IMR-90 (cell line): ENCODE data around the gene VWCE. TPM values are rescaled to one million over a fixed set of nuclear protein-coding genes. Genes with fewer than 3 reads are reported as not detected.
"Not testable (repeated sequence)": the region's sequence is repeated elsewhere in the genome, so short reads cannot be mapped to it uniquely, and the experiment has no call there.

ENCODE experiments used
- ATAC-seq: fragments of 200-7000 bp; cut with Tn5 transposase; 2 replicates; pipeline ENCODE4 v1.9.1; 2020; ENCODE audit warnings: low read depth, mild to moderate bottlenecking, moderate library complexity
- BruUV-seq: library from RNA; stranded (reverse); fragments of 400-500 nt; replicated peaks from 2 replicates; lab custom pipeline; 2021; lab: Mats Ljungman, UMichigan
- CTCF ChIA-PET: fragments of 300-600 bp; formaldehyde crosslinking; extraction: SDS; loops from one replicate; lab custom pipeline; 2021; ENCODE audit warnings: antibody characterized with exemption; lab: Yijun Ruan, JAX
- POLR2A ChIA-PET: fragments of 300-600 bp; sonication (Branson Sonifier 250); formaldehyde crosslinking; loops from one replicate; lab custom pipeline; 2022; ENCODE audit warnings: antibody characterized with exemption; ENCODE audit not compliant: unreplicated experiment; lab: Charles Lee
- DNase-seq: peaks from one replicate; pipeline ENCODE4 v3.0.0; 2013
- H2AFZ ChIP-seq: replicated peaks from 2 replicates; pipeline ENCODE3; 2013; ENCODE audit warnings: low read length, mild to moderate bottlenecking; ENCODE audit not compliant: poor library complexity
- H2AK5ac ChIP-seq: 2 replicates; pipeline ENCODE4 v1.6.1; 2013; ENCODE audit warnings: low read depth, low read length, inconsistent platforms
- H2AK9ac ChIP-seq: replicated peaks from 2 replicates; pipeline ENCODE3; 2013; ENCODE audit warnings: mild to moderate bottlenecking, low read depth, low read length, moderate library complexity; ENCODE audit not compliant: poor library complexity
- H2BK120ac ChIP-seq: 2 replicates; pipeline ENCODE4 v1.6.1; 2013; ENCODE audit warnings: low read depth, low read length, inconsistent platforms
- H2BK15ac ChIP-seq: 3 replicates; pipeline ENCODE4 v1.6.1; 2013; ENCODE audit warnings: low read depth, low read length, inconsistent platforms
- H2BK20ac ChIP-seq: 2 replicates; pipeline ENCODE4 v1.6.1; 2013; ENCODE audit warnings: low read depth, mild to moderate bottlenecking, inconsistent platforms, low read length, moderate library complexity
- H2BK5ac ChIP-seq: 2 replicates; pipeline ENCODE4 v1.6.1; 2013; ENCODE audit warnings: mild to moderate bottlenecking, low read depth, low read length, inconsistent platforms; ENCODE audit not compliant: poor library complexity, severe bottlenecking
- H3K14ac ChIP-seq: replicated peaks from 2 replicates; pipeline ENCODE4 v1.6.1; 2013; ENCODE audit warnings: low read depth, low read length, inconsistent platforms
- H3K18ac ChIP-seq: 2 replicates; pipeline ENCODE4 v1.6.1; 2013; ENCODE audit warnings: low read depth, low read length, control low read depth
- H3K23ac ChIP-seq: 2 replicates; pipeline ENCODE4 v1.6.1; 2013; ENCODE audit warnings: low read depth, low read length, inconsistent platforms
- H3K27ac ChIP-seq: 2 replicates; pipeline ENCODE4 v1.5.1; 2013; ENCODE audit warnings: mild to moderate bottlenecking, control low read depth, low read length; ENCODE audit not compliant: insufficient read depth
- H3K27me3 ChIP-seq: 2 replicates; pipeline ENCODE4 v1.6.1; 2013; ENCODE audit warnings: low read length; ENCODE audit not compliant: control insufficient read depth, insufficient read depth
- H3K36me3 ChIP-seq: 2 replicates; pipeline ENCODE4 v1.6.1; 2013; ENCODE audit warnings: low read length, mixed read lengths; ENCODE audit not compliant: control insufficient read depth, insufficient read depth
- H3K4ac ChIP-seq: 2 replicates; pipeline ENCODE4 v1.6.1; 2013; ENCODE audit warnings: low read depth, low read length, inconsistent platforms
- H3K4me1 ChIP-seq: 2 replicates; pipeline ENCODE4 v1.6.1; 2013; ENCODE audit warnings: low read length, mixed read lengths; ENCODE audit not compliant: control insufficient read depth, insufficient read depth
- H3K4me2 ChIP-seq: 2 replicates; pipeline ENCODE4 v1.6.1; 2013; ENCODE audit warnings: low read depth, mild to moderate bottlenecking, control low read depth, low read length, moderate library complexity
- H3K4me3 ChIP-seq: 2 replicates; pipeline ENCODE4 v1.5.1; 2013; ENCODE audit warnings: low read depth, mild to moderate bottlenecking, control low read depth, low read length, moderate library complexity; ENCODE audit not compliant: insufficient read depth
- H3K56ac ChIP-seq: 2 replicates; pipeline ENCODE4 v1.6.1; 2013; ENCODE audit warnings: low read length, inconsistent platforms; ENCODE audit not compliant: insufficient read depth; ENCODE audit errors: extremely low read depth
- H3K79me1 ChIP-seq, 2 experiments: 2 replicates each; pipeline ENCODE4 v1.6.1; 2013; ENCODE audit warnings: low read length in 2 of 2, inconsistent platforms in 1 of 2, low read depth in 1 of 2
- H3K9ac ChIP-seq: 2 replicates; pipeline ENCODE4 v1.6.1; 2013; ENCODE audit warnings: low read depth, low read length, control low read depth
- H3K9me1 ChIP-seq: 2 replicates; pipeline ENCODE4 v1.6.1; 2013; ENCODE audit warnings: low read length, inconsistent platforms; ENCODE audit not compliant: insufficient read depth
- H3K9me3 ChIP-seq: 2 replicates; pipeline ENCODE4 v1.6.1; 2013; ENCODE audit warnings: low read length; ENCODE audit not compliant: control insufficient read depth, insufficient read depth
- H4K20me1 ChIP-seq: 2 replicates; pipeline ENCODE4 v1.6.1; 2013; ENCODE audit warnings: low read length, inconsistent platforms; ENCODE audit not compliant: insufficient read depth
- H4K5ac ChIP-seq: 2 replicates; pipeline ENCODE4 v1.6.1; 2013; ENCODE audit warnings: mild to moderate bottlenecking, low read depth, low read length, control low read depth
- H4K8ac ChIP-seq, 2 experiments: 2 replicates each; pipeline ENCODE4 v1.6.1; 2013; ENCODE audit warnings: low read depth in 2 of 2, low read length in 2 of 2, control low read depth in 1 of 2, inconsistent platforms in 1 of 2
- H4K91ac ChIP-seq: 2 replicates; pipeline ENCODE4 v1.6.1; 2013; ENCODE audit warnings: low read depth, low read length, inconsistent platforms; ENCODE audit not compliant: insufficient read depth
- WGBS, 2 experiments: methylation state at CpG; one replicate each; pipeline versions ENCODE4 v1.1.5 to v1.1.7; 2013; ENCODE audit warnings: missing lambda C conversion rate in 2 of 2; ENCODE audit not compliant: insufficient read length in 1 of 2; ENCODE audit errors: extremely low coverage in 2 of 2; 5-methylcytosine and 5-hydroxymethylcytosine counted together
- dilution Hi-C: fragments of 300-500 bp; cut with HindIII; formaldehyde crosslinking; loops from one replicate; pipeline ENCODE4 v1.14.3; 2018; ENCODE audit warnings: low sequenced_read_pairs; ENCODE audit not compliant: unreplicated experiment
- in situ Hi-C: fragments of 300-500 bp; cut with MboI; formaldehyde crosslinking; loops from 3 replicates; pipeline ENCODE4 v1.14.3; 2019; ENCODE audit warnings: low sequenced_read_pairs, inconsistent platforms, mixed read lengths
- intact Hi-C: fragments of 100-400 bp; cut with micrococcal nuclease; formaldehyde crosslinking; loops from 2 replicates; pipeline ENCODE4 v1.10.0; 2022
- polyA plus RNA-seq, 3 experiments: library from polyadenylated mRNA; depleted of rRNA; stranded (reverse); fragments of >200 nt; gene quantifications; 2 replicates each; pipeline ENCODE4 v1.2.3, GENCODE V29; 2012; ENCODE audit warnings: low replicate concordance in 1 of 3
- total RNA-seq: library from RNA; depleted of rRNA; stranded (reverse); fragments of >200 nt; gene quantifications from 2 replicates; pipeline ENCODE4 v1.2.3, GENCODE V29; 2012

VWCE gene
- total and polyA plus RNA-seq, 2 of the 4 experiments (the other 2 are of a cell fraction), result under 0.01 to 1.1 TPM

GRCh38 chr11:61241526-61241925, 53.6 kb downstream of the VWCE start:
- in situ Hi-C loops, dilution Hi-C loops, H2BK20ac ChIP-seq, H2BK120ac ChIP-seq, H3K79me1 ChIP-seq, H3K9ac ChIP-seq, H2AK5ac ChIP-seq, ATAC-seq, H3K18ac ChIP-seq, H3K23ac ChIP-seq, H3K27ac ChIP-seq, H3K4me2 ChIP-seq, H3K9me1 ChIP-seq, H2AK9ac ChIP-seq, BruUV-seq, H2BK5ac ChIP-seq, H2BK15ac ChIP-seq, H4K20me1 ChIP-seq, DNase-seq, H3K56ac ChIP-seq, H3K4me3 ChIP-seq, H3K36me3 ChIP-seq, H4K5ac ChIP-seq, intact Hi-C loops, H3K14ac ChIP-seq, H4K91ac ChIP-seq, H3K4ac ChIP-seq, H3K9me3 ChIP-seq, CTCF ChIA-PET, H2AFZ ChIP-seq, H4K8ac ChIP-seq, H3K27me3 ChIP-seq, H3K4me1 ChIP-seq, POLR2A ChIA-PET: not testable (repeated sequence)
- no CpG with 5 or more reads among the region's 5 CpGs for WGBS, 2 experiments

DNA sequence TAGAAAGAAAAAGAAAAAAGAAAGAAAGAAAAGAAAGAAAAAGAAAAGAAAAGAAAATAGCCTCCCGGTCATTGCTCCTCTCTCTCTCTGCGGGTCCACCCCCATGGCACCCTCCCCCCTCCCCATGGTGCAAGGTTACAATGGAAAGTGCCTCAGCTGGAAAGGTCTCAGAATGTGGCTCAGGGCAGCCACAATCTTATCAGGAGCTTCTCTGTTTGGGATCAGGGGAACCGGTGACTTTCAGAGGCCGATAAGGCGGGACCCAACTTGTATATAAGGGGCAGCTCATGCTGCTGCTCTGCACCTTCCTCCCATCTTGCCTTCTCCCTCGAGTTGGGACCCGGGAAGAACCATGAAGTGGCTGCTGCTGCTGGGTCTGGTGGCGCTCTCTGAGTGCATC, 54.2 kb downstream of the VWCE start, which contains the start of gene PGA5:
PGA5 (plus strand) TSS at position 301 of the 400 bp plus-strand sequence; CDS start at position 353, 52 bp downstream.
- H2BK120ac ChIP-seq, H2BK15ac ChIP-seq, dilution Hi-C loops, CTCF ChIA-PET, H2AFZ ChIP-seq, in situ Hi-C loops, H3K36me3 ChIP-seq, H4K91ac ChIP-seq, H3K4me1 ChIP-seq, DNase-seq, H2BK5ac ChIP-seq, H4K20me1 ChIP-seq, intact Hi-C loops, H3K56ac ChIP-seq, H3K18ac ChIP-seq, H2BK20ac ChIP-seq, H3K4me3 ChIP-seq, H3K4ac ChIP-seq, H3K79me1 ChIP-seq, H3K9ac ChIP-seq, H4K5ac ChIP-seq, H3K9me3 ChIP-seq, H3K27me3 ChIP-seq, POLR2A ChIA-PET, H3K27ac ChIP-seq, H4K8ac ChIP-seq, ATAC-seq, BruUV-seq, H3K23ac ChIP-seq, H3K4me2 ChIP-seq, H3K9me1 ChIP-seq, H2AK5ac ChIP-seq, H3K14ac ChIP-seq, H2AK9ac ChIP-seq: not testable (repeated sequence)
- WGBS, 2 experiments, result no CpG with 5 or more reads among the region's 8 CpGs
